ENCODE measurements around the gene KRTAP8-1. TPM values are rescaled to one million over a fixed set of nuclear protein-coding genes. Genes with fewer than 3 reads are reported as not detected.

Gene KRTAP8-1
- total and polyA plus RNA-seq, 10 of the 15 experiments (the other 5 are each of a cell fraction or from before 2014, with no cell fraction given) = not detected

- no peak for TF ChIP-seq PRDM15 (CRISPR knock-in tag; IDR thresholded peaks at IDR 0.05)
- no peak for TF ChIP-seq BCL3 (IDR thresholded peaks at IDR 0.05; ENCODE audit: borderline replicate concordance, insufficient read depth, low read depth, low read length, poor library complexity, severe bottlenecking)
Observed at GRCh38 chr21:30813174-30813573, at the start of gene KRTAP8-1 (continued).

DNA sequence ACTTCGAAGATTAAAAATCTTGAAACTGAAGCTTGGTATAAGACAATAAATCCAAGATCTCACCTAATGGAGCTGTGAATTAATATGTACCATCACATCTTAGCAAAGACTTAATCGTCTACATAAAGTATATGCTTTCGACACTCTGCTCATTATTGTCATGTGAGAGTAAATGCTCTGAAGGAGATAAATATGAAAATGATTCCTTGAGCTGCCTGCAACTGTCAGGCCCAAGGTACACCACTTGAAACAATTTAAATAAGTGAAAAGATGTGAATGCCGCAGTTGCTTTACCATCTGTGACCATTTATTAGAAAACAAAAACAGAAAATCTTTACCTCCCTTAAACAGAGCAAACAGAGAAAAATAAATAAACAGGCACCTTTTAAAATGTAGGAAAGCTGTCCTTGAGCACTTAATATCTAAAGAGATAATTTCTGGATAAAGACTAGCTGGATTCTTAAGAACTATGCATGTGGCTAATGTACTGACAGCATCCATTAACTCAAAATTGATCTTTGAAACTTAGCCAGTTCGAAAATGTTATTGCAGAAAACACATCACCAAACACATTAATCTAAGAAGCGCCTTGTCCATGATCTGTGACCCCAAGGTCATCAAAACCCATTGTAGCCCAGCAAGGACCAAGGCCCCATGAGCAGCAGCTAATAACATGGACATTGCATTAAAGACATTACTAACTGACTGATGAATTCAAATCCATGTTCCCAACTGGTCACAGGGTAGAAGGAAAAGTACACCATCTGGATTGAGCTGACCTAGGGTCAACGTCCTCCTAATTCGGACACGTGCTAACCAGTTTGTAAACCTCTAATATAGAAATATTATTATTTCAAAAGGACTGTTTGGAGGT lies 34.8 kb upstream of the KRTAP8-1 start:
- in situ Hi-C loops (cut with MboI) (no loop called here), intact Hi-C loops (cut with micrococcal nuclease; ENCODE audit: unreplicated experiment) (no loop called here)
- Histone ChIP-seq H3K9me3 (replicated peaks; ENCODE audit: control insufficient read depth, insufficient read depth, low read length) (no peaks in the 10 kb centered on the region), H3K36me3 (ENCODE audit: control insufficient read depth in 2 of 2, insufficient read depth in 2 of 2, low read length in 1 of 2) (no peaks in the 10 kb centered on the region), H3K27me3 (replicated peaks in 1 of 2; ENCODE audit: control insufficient read depth in 2 of 2, insufficient read depth in 2 of 2, low read length in 1 of 2) (no peaks in the 10 kb centered on the region), H2AFZ (ENCODE audit: control insufficient read depth, low read depth, low read length) (no peak overlapping the region), H3K4me3 (no peak overlapping the region), H4K20me1 (ENCODE audit: control insufficient read depth, insufficient read depth) (no peaks in the 10 kb centered on the region), H3K9ac (ENCODE audit: control insufficient read depth, insufficient read depth, low read length) (no peak overlapping the region), H3K79me2 (ENCODE audit: control insufficient read depth, insufficient read depth, low read length) (no peaks in the 10 kb centered on the region), H3K4me2 (ENCODE audit: control insufficient read depth, insufficient read depth) (no peak overlapping the region), H3K4me1 (ENCODE audit: control insufficient read depth, insufficient read depth, low read length) (no peaks in the 10 kb centered on the region), H3K27ac (ENCODE audit: control insufficient read depth, insufficient read depth) (no peak overlapping the region)
- ChIA-PET CTCF (interaction anchor here (2.0 kb wide), 1 partner anchor 8 kb away, joined by 5 read pairs; no protein-coding TSS in a partner anchor), SMC1A (ENCODE audit: uncharacterized antibody, unreplicated experiment) (interaction anchor here (1.5 kb wide), 1 partner anchor 9 kb away, joined by 4 read pairs; no protein-coding TSS in a partner anchor), POLR2A (no interaction called here), RAD21 (ENCODE audit: unreplicated experiment) (no interaction called here)
- DNase-seq (ENCODE audit: low read depth, low spot score) (no peak), ATAC-seq (no peak), FAIRE-seq (no peak)
- no TSS peak for BruUV-seq (replicated peaks)
- 14% methylated on average over 9 of the region's 9 CpGs for WGBS (ENCODE audit: insufficient coverage, insufficient replicate concordance, low lambda C conversion rate, missing lambda C conversion rate)
- TF ChIP-seq ZNF592 (IDR thresholded peaks at IDR 0.05) = no peak
- no peak for TF ChIP-seq SPI1 (IDR thresholded peaks at IDR 0.05; ENCODE audit: borderline replicate concordance, insufficient read depth, low read depth, low read length)
- TF ChIP-seq ASH2L (IDR thresholded peaks at IDR 0.05; ENCODE audit: borderline replicate concordance, low read depth) = no peak
- no peak for TF ChIP-seq FOS (IDR thresholded peaks at IDR 0.05; ENCODE audit: borderline replicate concordance, extremely low read depth, insufficient read length)
- TF ChIP-seq PAX5 (IDR thresholded peaks at IDR 0.05; ENCODE audit: borderline replicate concordance, low read depth, low read length) = no peak
- no peak for TF ChIP-seq ETV6 (conservative IDR thresholded peaks at IDR 0.05 in 1 of 2, IDR thresholded peaks at IDR 0.05 in 1 of 2; ENCODE audit: borderline replicate concordance in 1 of 2, low read depth in 1 of 2)
- no peak for TF ChIP-seq NR2C1 (IDR thresholded peaks at IDR 0.05)
- TF ChIP-seq BHLHE40 (IDR thresholded peaks at IDR 0.05; ENCODE audit: borderline replicate concordance in 1 of 2, low read depth in 2 of 2, low read length in 1 of 2) = no peak
